ENCODE measurements around the gene PRKCA.

PRKCA gene

DNA sequence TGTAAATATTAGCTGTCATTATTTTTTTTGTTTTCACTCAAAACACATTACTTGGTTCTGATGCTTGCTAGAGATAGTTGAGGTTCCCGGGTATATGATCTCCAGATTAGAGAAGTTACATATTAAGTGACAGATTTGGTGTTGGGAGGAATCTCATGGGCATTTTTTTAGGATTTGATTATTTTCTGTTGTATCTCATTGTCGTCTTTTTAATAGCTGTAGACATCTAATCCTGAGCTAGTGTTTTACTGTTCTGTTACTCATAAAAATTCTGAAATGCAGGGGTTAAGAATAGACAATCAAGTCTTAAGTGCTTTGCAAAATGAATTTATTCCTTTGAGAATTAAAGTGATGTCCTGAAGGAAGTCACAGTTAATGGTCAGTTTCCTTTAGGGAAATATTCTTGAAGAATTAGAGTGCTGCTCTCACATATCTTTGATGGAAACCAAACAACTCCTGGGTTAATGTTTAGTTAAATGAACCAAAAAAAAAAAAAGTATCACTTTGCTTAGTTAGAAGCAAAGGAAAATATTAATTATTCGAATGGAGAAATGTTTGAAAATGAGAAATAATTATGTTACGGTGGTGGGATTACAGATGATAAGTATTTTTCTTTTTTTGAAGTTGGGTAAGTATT lies 280.8 kb downstream of the PRKCA start:
- H3K27ac ChIP-seq (ENCODE audit: low read depth, low read length), result no peak overlapping the region
- H3K36me3 ChIP-seq (ENCODE audit: insufficient read depth, low read length), result no peaks in the 10 kb centered on the region
- H3K27me3 ChIP-seq (ENCODE audit: control insufficient read depth in 1 of 2, insufficient read depth in 2 of 2, low read length in 2 of 2), result no peaks in the 10 kb centered on the region
- no peaks in the 10 kb centered on the region for H3K9me3 ChIP-seq (ENCODE audit: low read length)
- no peak overlapping the region for H3K9ac ChIP-seq (ENCODE audit: low read length)
- H3K4me3 ChIP-seq (ENCODE audit: low read depth in 1 of 2, low read length in 2 of 2), result no peak overlapping the region
- H3K4me1 ChIP-seq (ENCODE audit: insufficient read depth, low read length), result peaks cover 26% of the 10 kb centered on the region

DNA sequence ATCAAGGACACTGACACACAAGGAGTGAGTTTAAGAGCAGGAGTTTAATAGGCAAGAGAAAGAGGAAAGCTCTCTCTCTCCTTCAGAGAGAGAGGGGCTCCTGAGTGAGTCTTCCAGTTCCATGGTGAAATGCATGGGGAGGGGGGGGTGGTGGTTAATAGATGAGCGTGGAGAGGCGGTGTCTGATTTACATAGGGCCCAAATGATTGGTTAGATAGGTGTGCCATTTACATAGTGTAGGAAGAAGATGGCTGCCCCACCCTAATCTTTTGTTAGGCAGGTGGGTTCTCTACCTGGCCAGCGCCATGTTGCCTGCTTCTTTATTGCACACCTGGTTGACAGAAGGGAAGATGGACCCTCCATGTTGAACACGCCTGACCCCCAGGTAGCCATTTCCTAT lies 282.5 kb downstream of the PRKCA start:
- Histone ChIP-seq H3K36me3 (ENCODE audit: insufficient read depth, low read length) (no peaks in the 10 kb centered on the region), H3K9ac (ENCODE audit: low read length) (no peak overlapping the region), H3K27me3 (ENCODE audit: control insufficient read depth in 1 of 2, insufficient read depth in 2 of 2, low read length in 2 of 2) (no peaks in the 10 kb centered on the region), H3K4me3 (ENCODE audit: low read depth in 1 of 2, low read length in 2 of 2) (no peak overlapping the region), H3K4me1 (ENCODE audit: insufficient read depth, low read length) (peaks cover 21% of the 10 kb centered on the region), H3K27ac (ENCODE audit: low read depth, low read length) (no peak overlapping the region), H3K9me3 (ENCODE audit: low read length) (no peaks in the 10 kb centered on the region)

DNA sequence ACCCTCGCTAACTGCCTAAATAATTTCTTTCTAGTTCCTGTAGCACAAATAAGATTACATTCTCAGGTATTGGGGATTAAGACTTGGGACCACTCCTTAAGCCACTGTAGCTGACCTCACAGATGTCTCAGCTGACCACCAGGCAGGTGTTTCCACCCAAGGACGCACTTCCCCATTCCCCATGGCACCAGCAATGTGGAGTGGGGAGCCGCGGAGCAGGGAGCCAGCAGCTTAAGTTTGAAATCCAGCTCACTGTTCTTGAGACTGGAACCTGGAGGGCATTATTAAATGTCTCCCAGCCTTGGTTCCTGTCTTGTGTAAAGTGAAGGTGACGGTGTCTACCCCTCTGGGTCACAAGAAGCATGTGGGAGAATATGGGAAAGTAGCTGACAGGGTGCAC lies 283.1 kb downstream of the PRKCA start:
- H3K4me1 ChIP-seq (ENCODE audit: insufficient read depth, low read length), result peaks cover 16% of the 10 kb centered on the region
- no peaks in the 10 kb centered on the region for H3K36me3 ChIP-seq (ENCODE audit: insufficient read depth, low read length)
- H3K9me3 ChIP-seq (ENCODE audit: low read length), result no peaks in the 10 kb centered on the region
- H3K27ac ChIP-seq (ENCODE audit: low read depth, low read length), result no peak overlapping the region
- no peaks in the 10 kb centered on the region for H3K27me3 ChIP-seq (ENCODE audit: control insufficient read depth in 1 of 2, insufficient read depth in 2 of 2, low read length in 2 of 2)
- no peak overlapping the region for H3K9ac ChIP-seq (ENCODE audit: low read length)
- no peak overlapping the region for H3K4me3 ChIP-seq (ENCODE audit: low read depth in 1 of 2, low read length in 2 of 2)

DNA sequence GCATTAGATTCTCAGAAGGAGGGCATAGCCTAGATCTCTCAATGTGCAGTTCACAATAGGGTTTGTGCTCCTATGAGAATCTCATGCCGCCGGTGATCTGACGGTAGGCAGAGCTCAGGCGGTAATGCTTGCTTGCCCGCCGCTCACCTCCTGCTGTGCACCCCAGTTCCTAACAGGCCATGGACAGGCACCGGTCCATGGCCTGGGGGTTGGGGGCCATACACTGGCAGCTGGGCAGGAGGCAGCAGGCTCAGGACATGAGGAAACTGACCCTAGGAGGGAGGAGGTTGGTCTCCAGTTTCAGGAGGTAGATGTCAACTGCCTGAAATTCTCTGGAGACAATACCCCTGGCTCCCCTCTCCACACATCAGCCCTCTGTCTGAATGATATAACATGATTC lies 287.5 kb downstream of the PRKCA start:
- no peaks in the 10 kb centered on the region for H3K9me3 ChIP-seq (ENCODE audit: low read length)
- no peaks in the 10 kb centered on the region for H3K27me3 ChIP-seq (ENCODE audit: control insufficient read depth in 1 of 2, insufficient read depth in 2 of 2, low read length in 2 of 2)
- H3K9ac ChIP-seq (ENCODE audit: low read length), result no peak overlapping the region
- H3K4me3 ChIP-seq (ENCODE audit: low read depth in 1 of 2, low read length in 2 of 2), result no peak overlapping the region
- no peak overlapping the region for H3K27ac ChIP-seq (ENCODE audit: low read depth, low read length)
- no peaks in the 10 kb centered on the region for H3K4me1 ChIP-seq (ENCODE audit: insufficient read depth, low read length)
- H3K36me3 ChIP-seq (ENCODE audit: insufficient read depth, low read length), result no peaks in the 10 kb centered on the region

- H3K4me3 ChIP-seq (ENCODE audit: low read depth in 1 of 2, low read length in 2 of 2), result no peak overlapping the region
- no peaks in the 10 kb centered on the region for H3K27me3 ChIP-seq (ENCODE audit: control insufficient read depth in 1 of 2, insufficient read depth in 2 of 2, low read length in 2 of 2)
- no peaks in the 10 kb centered on the region for H3K36me3 ChIP-seq (ENCODE audit: insufficient read depth, low read length)
- H3K4me1 ChIP-seq (ENCODE audit: insufficient read depth, low read length), result no peaks in the 10 kb centered on the region
- H3K9ac ChIP-seq (ENCODE audit: low read length), result no peak overlapping the region
- no peak overlapping the region for H3K27ac ChIP-seq (ENCODE audit: low read depth, low read length)
- H3K9me3 ChIP-seq (ENCODE audit: low read length), result no peaks in the 10 kb centered on the region
Observed at GRCh38 chr17:66593116-66593515, 290.7 kb downstream of the PRKCA start.

DNA sequence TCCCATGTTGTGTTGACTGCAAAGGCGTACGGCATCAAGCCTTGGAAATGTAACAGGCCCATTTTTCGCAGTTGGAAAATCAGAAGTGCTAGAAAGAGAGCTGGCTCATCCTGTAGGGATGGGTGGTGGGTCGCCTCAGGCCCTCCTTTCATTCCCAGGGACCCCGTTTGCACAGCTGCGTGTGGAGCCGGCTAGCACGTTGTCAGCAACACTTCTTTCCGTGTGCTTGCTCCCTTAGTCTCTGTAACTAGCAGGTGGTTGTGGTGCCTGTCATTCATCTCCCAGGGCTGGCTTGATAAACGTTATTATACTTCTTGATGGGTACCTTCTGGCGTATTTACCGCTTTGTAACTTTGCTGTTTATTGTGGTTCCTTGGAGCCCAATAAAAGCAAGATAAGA lies 293.5 kb downstream of the PRKCA start:
- no peak overlapping the region for H3K4me3 ChIP-seq (ENCODE audit: low read depth in 1 of 2, low read length in 2 of 2)
- no peaks in the 10 kb centered on the region for H3K27me3 ChIP-seq (ENCODE audit: control insufficient read depth in 1 of 2, insufficient read depth in 2 of 2, low read length in 2 of 2)
- no peaks in the 10 kb centered on the region for H3K36me3 ChIP-seq (ENCODE audit: insufficient read depth, low read length)
- H3K4me1 ChIP-seq (ENCODE audit: insufficient read depth, low read length), result no peaks in the 10 kb centered on the region
- H3K9me3 ChIP-seq (ENCODE audit: low read length), result no peaks in the 10 kb centered on the region
- no peak overlapping the region for H3K27ac ChIP-seq (ENCODE audit: low read depth, low read length)
- H3K9ac ChIP-seq (ENCODE audit: low read length), result no peak overlapping the region

GRCh38 chr17:66602659-66603384 lies 300.4 kb downstream of the PRKCA start:
- Histone ChIP-seq H3K4me1 (ENCODE audit: insufficient read depth, low read length) (peaks cover 13% of the 10 kb centered on the region), H3K9ac (ENCODE audit: low read length) (no peak overlapping the region), H3K27me3 (ENCODE audit: control insufficient read depth in 1 of 2, insufficient read depth in 2 of 2, low read length in 2 of 2) (no peaks in the 10 kb centered on the region), H3K27ac (ENCODE audit: low read depth, low read length) (no peak overlapping the region), H3K9me3 (ENCODE audit: low read length) (no peaks in the 10 kb centered on the region), H3K36me3 (ENCODE audit: insufficient read depth, low read length) (no peaks in the 10 kb centered on the region), H3K4me3 (ENCODE audit: low read depth in 1 of 2, low read length in 2 of 2) (no peak overlapping the region)

- Histone ChIP-seq H3K9ac (ENCODE audit: low read length) (no peak overlapping the region), H3K4me1 (ENCODE audit: insufficient read depth, low read length) (peaks cover 13% of the 10 kb centered on the region), H3K36me3 (ENCODE audit: insufficient read depth, low read length) (no peaks in the 10 kb centered on the region), H3K4me3 (ENCODE audit: low read depth in 1 of 2, low read length in 2 of 2) (no peak overlapping the region), H3K27ac (ENCODE audit: low read depth, low read length) (no peak overlapping the region), H3K9me3 (ENCODE audit: low read length) (no peaks in the 10 kb centered on the region), H3K27me3 (ENCODE audit: control insufficient read depth in 1 of 2, insufficient read depth in 2 of 2, low read length in 2 of 2) (no peaks in the 10 kb centered on the region)
Observed at GRCh38 chr17:66604376-66604775, 302.0 kb downstream of the PRKCA start.

GRCh38 chr17:66605541-66605940 lies 303.1 kb downstream of the PRKCA start:
- Histone ChIP-seq H3K9me3 (ENCODE audit: low read length) (no peaks in the 10 kb centered on the region), H3K27me3 (ENCODE audit: control insufficient read depth in 1 of 2, insufficient read depth in 2 of 2, low read length in 2 of 2) (no peaks in the 10 kb centered on the region), H3K4me1 (ENCODE audit: insufficient read depth, low read length) (peaks cover 13% of the 10 kb centered on the region)

GRCh38 chr17:66610361-66611133 lies 308.1 kb downstream of the PRKCA start:
- Histone ChIP-seq H3K27ac (ENCODE audit: low read depth, low read length) (no peak overlapping the region), H3K4me3 (ENCODE audit: low read depth in 1 of 2, low read length in 2 of 2) (no peak overlapping the region), H3K4me1 (ENCODE audit: insufficient read depth, low read length) (peaks cover 7% of the 10 kb centered on the region), H3K27me3 (ENCODE audit: control insufficient read depth in 1 of 2, insufficient read depth in 2 of 2, low read length in 2 of 2) (no peaks in the 10 kb centered on the region), H3K36me3 (ENCODE audit: insufficient read depth, low read length) (no peaks in the 10 kb centered on the region), H3K9me3 (ENCODE audit: low read length) (no peaks in the 10 kb centered on the region), H3K9ac (ENCODE audit: low read length) (no peak overlapping the region)

More at GRCh38 chr17:66605541-66605940, 303.1 kb downstream of the PRKCA start:
- Histone ChIP-seq H3K4me3 (ENCODE audit: low read depth in 1 of 2, low read length in 2 of 2) (no peak overlapping the region), H3K27ac (ENCODE audit: low read depth, low read length) (no peak overlapping the region), H3K36me3 (ENCODE audit: insufficient read depth, low read length) (no peaks in the 10 kb centered on the region), H3K9ac (ENCODE audit: low read length) (no peak overlapping the region)

DNA sequence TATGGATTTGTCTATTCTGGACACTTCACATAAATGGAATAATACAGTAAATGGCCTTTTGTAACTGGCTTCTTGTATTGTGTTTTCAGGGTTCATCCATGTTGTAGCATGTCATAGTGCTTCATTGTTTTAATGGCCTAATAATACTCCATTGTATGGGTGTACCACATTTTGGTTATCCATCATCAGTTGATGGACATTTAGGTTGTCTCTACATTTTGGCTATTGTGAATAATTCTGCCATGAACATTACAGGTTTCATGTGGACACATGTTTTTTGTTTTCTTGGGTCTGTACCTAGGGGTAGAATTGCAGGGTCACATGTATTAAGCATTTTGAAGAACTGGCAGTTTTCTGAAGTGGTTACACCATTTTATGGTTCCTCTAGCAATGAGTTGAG lies 309.0 kb downstream of the PRKCA start:
- no peaks in the 10 kb centered on the region for H3K9me3 ChIP-seq (ENCODE audit: low read length)
- H3K27me3 ChIP-seq (ENCODE audit: control insufficient read depth in 1 of 2, insufficient read depth in 2 of 2, low read length in 2 of 2), result no peaks in the 10 kb centered on the region
- no peak overlapping the region for H3K9ac ChIP-seq (ENCODE audit: low read length)
- no peak overlapping the region for H3K27ac ChIP-seq (ENCODE audit: low read depth, low read length)
- peaks cover 7% of the 10 kb centered on the region for H3K4me1 ChIP-seq (ENCODE audit: insufficient read depth, low read length)
- no peak overlapping the region for H3K4me3 ChIP-seq (ENCODE audit: low read depth in 1 of 2, low read length in 2 of 2)
- H3K36me3 ChIP-seq (ENCODE audit: insufficient read depth, low read length), result no peaks in the 10 kb centered on the region
